NCI-H2107 treated with DMSO at 0.1 percent for 48 hours (cell line): ENCODE data around the gene CFL1.
A peak's percentile ranks its signal among the peaks of the same experiment; 100 is the strongest.
"Not testable (repeated sequence)": the region's sequence is repeated elsewhere in the genome, so short reads cannot be mapped to it uniquely, and the experiment has no call there.

ENCODE experiments used
- DNase-seq: peaks from one replicate; lab custom pipeline; 2025; ENCODE audit not compliant: unreplicated experiment; lab: John Stamatoyannopoulos, UW

The CFL1 gene

DNA sequence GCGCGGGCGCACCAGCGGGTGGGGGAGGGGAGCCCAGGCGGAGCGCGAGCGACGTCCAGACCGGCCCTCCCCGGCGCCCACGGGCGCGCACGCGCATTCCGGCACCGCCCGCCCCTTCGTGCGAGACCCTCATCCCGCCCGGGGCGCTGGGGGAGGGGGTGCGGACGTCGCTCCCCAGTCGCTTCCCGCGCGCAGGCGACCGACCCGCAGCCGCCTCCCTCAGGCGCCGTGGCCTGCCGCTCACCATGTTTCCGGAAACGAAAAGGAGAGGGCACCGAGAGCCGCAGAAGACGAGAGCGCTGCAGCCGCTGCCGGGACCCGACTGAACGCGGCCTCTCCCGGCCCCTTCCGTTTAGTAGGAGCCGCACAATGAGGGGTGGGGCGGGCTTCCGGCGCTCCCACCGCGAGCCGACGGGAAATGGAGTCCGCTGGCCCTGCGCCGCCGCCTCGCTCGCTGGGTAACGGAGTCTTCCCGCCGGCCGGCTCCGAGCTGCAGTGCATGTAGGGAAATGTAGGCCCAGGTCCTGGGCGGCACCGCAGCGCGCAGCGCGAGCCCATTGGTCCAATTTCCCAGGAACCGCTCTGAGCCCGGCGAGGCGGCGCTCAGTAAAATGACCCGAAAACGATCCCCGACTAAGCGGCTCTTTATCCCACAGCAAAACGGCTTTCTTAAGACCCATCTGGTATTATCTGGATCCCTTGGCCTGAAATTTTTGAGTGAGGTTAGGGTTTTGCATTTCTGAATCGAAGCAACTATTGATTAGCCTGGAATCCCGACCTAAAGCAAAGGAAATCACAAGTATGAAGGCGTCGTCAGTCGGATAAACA lies at the start of gene CFL1:
CFL1 (minus strand) TSS at position 328 of the 828 bp plus-strand sequence; CDS start at position 247, 81 bp downstream.
- DNase-seq = peak; percentile 80

DNA sequence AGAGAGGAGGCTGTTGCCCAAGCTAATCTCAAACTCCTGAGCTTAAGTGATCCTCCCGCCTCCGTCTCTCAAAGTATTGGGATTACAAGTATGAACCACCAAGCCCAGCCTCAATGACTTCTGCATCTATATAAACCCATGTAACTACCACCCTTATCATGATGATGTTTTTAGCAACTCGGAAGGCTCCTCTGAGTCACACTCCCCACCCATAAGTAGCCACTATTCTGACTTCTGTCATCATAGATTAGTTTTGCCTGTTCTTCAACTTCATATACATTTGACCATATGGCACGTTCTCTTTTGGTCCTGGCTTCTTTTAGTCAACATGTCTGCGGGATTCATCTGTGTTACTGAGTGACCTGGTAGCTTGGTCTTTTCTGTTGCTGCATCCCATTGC lies 48.6 kb upstream of the CFL1 start:
- DNase-seq = no peak

DNA sequence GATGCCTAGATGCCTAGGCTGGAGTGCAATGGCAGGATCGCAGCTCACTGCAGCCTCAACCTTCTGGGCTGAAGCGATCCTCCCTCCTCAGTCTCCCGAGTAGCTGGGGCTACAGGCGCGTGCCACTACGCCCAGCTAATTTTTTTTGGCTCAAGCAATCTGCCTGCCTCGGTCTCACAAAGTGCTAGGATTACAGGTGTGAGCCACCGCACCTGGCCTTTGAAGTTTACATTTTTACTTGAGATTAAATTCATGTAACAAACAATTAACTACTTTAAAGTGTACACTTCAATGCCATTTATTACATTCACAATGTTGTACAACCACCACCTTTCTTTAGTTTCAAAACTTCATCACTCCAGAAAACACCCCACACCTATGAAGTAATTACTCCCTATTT lies 45.7 kb upstream of the CFL1 start:
- no peak for DNase-seq

- DNase-seq = no peak
Measured at GRCh38 chr11:65903068-65903481, 45.1 kb upstream of the CFL1 start.

- no peak for DNase-seq
Measured at GRCh38 chr11:65900899-65901180, 42.9 kb upstream of the CFL1 start.

DNA sequence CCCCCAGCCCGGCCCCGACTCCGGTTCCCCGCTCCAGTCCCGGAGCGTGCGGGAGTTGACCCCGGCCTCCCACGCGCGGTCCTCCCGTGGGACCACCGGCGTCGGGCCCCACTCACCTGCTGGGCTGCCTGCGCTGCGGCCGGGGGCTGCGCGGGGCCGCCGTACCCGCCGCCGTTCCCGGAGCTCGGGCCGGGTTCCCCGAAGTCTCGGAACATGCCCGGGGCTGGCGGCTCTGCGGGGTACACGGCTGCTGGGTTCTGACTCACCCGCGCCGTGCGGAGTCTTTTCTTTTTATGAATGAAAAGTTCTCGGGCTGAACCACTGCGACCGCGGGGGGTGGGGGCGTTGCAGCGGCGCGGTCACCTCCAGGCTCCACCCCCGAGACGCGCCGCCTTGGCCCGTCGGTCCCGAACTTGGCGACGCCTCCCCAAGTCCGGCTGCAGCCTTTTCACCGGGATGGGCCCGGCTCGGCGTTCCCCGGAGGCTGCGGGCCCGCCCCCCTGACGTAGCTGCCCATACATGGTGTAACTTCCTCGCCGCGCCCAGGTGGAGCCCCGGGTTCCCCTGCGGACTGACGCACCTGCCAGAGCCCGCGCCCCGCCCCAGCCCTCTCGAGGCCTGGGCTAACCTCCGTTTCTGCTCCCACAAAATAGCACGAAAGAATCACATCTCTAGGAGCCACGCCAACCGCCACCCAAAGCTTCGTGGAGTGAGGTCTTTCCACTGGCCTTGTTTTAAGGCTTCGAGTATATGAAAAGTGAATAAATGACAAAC lies 42.3 kb upstream of the CFL1 start, which contains the start of gene FOSL1:
FOSL1 (minus strand) TSS at position 264 of the 774 bp plus-strand sequence; CDS start at position 215, 49 bp downstream.
- no peak for DNase-seq

DNA sequence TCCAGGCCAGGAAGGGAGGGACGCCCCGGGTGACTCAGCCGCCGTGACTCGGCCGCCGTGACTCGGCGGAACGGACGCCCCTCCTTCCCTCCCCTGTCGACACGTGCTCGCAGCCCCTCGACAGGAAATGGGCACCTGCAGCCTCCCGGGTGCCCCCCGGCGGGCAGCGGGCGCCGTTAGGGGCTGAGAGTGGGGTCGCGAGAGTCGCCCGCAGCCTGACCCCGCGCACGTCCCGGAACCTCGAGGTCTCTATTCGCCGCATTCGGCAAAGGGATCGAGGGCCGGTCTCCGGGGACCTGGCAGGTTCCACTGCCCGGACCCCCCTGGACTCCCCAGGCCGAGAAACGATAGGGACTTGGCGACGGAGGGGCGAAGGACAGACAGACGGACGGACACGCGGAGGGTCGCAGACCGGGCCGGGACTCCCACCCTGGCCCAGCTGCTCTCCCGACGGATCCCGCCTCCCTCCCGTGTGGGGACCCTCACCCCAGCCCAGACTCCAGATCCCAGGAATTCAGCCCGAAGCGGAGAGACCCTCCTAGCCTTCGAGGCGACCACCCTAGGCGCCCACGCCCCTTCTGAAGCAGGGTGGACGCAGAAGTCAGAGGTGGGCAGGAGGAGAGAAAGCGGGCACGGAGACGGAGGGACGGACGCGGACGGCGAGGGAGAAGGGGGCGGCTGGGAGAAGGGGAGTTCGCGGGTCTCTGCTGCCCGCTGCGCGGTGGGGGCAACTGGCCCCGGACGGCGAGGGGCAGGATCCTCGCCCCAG lies 41.6 kb upstream of the CFL1 start:
- no peak for DNase-seq

- DNase-seq = no peak
Measured at GRCh38 chr11:65898656-65899355, 40.8 kb upstream of the CFL1 start.

- DNase-seq = no peak
Measured at GRCh38 chr11:65897020-65897471, 39.1 kb upstream of the CFL1 start.

DNA sequence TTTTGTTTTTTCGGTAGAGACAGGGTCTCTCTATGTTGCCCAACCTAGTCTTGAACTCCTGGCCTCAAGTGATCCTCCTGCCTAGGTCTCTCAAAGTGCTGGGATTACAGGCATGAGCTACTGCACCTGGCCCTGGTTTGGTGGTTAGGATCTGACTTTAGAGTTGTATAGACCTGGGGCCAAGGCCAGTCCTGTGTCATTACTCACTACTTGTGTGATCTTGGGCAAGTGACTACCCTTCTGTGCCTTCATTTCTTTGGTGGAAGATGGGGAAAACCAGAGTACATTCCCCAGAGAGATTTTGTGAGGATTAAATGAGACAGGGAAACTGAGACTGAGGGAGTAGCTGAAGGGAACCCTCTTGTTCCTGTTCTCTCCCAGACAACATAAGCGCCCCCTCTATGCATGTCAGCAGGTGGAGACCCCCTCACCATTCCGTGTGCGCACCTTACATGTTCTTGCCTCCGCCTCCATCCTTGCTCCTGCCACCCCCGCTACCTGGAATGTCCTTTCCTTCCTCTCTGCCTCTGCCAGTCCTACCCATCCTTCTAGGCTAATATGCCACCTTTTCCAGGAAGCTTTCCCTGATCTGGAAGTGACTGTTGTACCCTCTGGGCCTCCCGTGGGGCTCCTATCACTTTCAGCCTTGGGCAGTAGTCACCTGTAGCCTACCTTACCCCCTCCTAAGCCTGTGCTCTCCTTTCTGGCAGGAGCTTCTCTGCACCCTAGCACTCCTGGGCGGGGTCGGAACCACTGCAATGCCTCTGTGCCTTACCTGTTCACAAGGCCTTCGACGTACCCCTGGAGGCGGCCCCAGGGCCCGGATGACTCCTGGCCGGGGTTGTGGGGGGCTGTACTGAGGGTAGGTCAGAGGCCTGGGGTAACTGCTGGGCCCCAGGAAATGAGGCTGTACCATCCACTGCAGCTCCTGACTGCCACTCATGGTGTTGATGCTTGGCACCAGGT lies 38.3 kb upstream of the CFL1 start:
- DNase-seq = no peak

GRCh38 chr11:65895482-65895981 lies 37.6 kb upstream of the CFL1 start:
- DNase-seq = no peak

- DNase-seq = no peak
Measured at GRCh38 chr11:65894034-65894591, 36.1 kb upstream of the CFL1 start.

- DNase-seq = no peak
Measured at GRCh38 chr11:65892661-65893317, 34.8 kb upstream of the CFL1 start.

- not testable (repeated sequence) for DNase-seq
Measured at GRCh38 chr11:65892137-65892540, 34.2 kb upstream of the CFL1 start.

GRCh38 chr11:65891219-65892136 lies 33.5 kb upstream of the CFL1 start:
- DNase-seq = no peak

DNA sequence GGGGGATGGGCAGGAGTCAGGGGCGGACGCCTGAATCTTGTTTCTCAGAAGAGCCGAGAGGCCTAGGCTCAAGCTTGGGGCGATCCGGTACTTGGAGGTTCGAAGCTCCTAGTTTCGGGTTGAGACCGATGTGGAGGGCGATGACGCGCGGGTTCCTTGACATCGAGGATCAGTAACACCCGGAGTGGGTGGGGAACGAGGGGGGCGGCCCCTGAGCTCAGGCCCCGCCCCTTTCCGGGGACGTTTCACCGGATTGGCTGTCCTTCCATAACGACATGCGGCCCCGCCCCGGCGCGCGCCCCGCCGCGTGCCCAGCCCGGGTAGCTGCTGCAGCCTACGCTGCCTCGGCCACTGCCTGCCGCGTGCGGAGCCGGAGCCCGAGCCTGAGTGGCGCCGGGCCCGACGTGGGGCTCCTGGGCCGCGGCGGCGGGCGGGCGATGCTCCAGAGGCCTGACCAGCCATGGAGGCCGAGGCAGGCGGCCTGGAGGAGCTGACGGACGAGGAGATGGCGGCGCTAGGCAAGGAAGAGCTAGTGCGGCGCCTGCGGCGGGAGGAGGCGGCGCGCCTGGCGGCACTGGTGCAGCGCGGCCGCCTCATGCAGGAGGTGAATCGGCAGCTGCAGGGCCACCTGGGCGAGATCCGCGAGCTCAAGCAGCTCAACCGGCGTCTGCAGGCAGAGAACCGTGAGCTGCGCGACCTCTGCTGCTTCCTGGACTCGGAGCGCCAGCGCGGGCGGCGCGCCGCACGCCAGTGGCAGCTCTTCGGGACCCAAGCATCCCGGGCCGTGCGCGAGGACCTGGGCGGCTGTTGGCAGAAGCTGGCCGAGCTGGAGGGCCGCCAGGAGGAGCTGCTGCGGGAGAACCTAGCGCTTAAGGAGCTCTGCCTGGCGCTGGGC lies 32.6 kb upstream of the CFL1 start, which contains the start of gene CCDC85B:
CCDC85B (plus strand) TSS at position 350 of the 895 bp plus-strand sequence; CDS start at position 461, 111 bp downstream.
- peak; percentile 84 for DNase-seq
